Stimulated activated CD4-positive, alpha-beta T cell treated with anti-CD3 and anti-CD28 coated beads, Interleukin-4, amount 100 ng/mL, for 48 hours (primary cell): Measurements from ENCODE around the gene CCDC138.

Source experiments
- DNase-seq, 2 donors: peaks; one replicate each; pipeline ENCODE4 v3.0.0-alpha.2; 2020; ENCODE audit warnings: low read depth in 2 of 2

CCDC138 gene

DNA sequence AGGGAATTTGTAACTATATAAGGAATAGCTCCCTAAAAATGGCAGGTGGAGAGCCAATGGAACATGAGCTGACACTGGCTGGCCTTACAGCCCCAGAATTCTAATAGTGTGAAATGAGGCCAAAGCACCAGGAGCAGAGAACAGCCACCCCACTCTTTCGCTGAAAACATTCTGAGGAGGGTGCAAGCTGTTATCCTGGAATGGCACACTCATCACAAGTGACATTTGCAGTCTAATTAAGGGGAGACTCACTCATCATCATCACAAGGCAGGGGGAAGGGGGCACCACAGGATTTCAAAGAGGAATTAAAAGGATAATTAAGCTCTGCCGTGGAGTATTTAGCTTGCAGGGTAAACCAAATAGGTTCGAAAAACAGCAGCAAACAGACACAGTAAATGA lies 108.2 kb downstream of the CCDC138 start:
- no peak for DNase-seq

DNA sequence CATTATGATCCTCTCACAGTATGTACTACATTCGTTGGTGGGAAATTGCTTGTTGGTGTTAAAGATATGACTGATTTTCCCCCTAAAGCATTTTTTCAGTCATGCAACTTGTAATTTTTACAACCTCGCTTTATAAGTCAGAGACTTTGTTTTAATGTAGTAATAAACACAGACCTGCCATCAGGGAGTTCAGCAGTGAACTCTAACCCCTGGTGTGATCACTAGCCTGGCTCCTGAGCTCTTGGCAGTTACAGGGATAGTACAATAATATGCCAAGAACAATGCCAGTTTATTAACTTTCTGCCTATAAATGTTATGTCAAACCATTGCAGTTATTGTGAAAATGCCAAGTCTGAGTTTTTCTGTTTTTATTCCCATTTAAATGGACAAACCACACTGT lies 108.6 kb downstream of the CCDC138 start:
- no peak for DNase-seq

DNA sequence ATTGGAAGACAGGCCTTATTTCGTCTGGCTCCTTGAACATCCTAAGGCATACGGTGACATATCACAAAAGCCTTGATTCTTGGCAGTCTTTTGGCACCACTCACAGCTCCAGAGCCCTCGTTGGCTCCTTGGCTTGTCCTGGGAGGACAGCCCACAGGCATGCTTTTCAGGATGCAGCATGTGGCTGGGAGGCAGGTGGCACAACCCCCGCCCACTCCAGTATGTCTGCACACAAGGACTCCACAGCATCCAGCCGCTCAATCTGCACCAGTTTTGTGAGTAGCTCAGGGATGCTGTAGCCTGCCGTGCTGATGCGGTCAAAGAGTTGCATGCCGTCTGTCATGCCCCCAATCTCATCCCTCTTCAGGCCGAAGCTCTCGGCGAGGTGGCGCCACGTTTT lies 110.2 kb downstream of the CCDC138 start:
- no peak for DNase-seq

DNA sequence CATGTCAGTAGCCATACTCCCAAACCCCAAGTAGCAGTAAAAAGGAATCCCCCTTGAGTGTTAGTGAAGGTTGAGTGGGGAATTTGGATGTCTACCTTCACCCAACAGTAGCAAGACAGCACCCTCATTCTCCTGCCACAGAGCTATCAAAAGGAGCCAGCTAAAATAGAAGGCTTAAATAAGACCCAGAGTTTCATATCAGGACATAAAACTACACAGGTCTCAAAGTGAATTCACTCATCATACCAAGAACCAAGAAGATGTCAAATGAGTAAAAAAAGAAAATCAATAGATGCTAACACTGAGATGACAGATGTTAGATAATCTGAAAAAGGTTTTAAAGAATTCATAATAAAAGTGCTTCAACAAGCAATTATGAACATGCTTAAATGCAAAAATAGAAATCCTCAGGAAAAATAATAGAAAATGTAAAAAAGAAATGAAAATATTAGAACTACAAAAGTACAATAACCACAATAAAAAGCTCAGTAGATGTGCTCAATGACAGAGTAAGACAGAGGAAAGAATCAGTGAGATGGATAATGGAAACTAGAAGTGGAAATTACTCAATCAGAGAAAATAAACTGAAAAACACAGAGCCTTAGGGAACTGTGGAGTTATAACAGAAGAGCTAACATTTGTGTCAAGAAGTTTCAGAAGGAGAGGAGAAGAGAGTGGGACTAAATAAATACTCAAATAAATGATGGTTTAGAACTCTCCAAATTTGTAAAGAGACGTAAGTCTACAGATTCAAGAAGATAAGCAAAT lies 111.9 kb downstream of the CCDC138 start:
- DNase-seq, result no peak

DNA sequence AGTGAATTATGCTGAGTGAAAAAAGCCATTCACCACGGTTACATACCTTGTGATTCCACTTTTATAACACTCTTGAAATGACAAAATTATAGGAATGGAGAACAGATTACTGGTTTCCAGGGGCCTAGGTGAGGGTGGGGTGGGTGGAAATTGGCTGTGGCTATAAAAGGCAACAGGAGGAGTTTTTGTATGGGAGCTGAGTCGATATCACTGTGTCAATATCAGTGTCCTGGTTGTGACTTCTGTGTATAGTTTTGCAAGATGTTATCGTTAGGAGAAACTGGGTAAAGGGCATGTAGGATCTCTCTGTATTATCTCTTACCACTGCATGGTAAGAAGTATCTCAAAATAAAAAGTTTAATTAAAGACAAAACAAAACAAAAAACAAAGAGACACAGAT lies 118.1 kb downstream of the CCDC138 start:
- DNase-seq, result no peak

DNA sequence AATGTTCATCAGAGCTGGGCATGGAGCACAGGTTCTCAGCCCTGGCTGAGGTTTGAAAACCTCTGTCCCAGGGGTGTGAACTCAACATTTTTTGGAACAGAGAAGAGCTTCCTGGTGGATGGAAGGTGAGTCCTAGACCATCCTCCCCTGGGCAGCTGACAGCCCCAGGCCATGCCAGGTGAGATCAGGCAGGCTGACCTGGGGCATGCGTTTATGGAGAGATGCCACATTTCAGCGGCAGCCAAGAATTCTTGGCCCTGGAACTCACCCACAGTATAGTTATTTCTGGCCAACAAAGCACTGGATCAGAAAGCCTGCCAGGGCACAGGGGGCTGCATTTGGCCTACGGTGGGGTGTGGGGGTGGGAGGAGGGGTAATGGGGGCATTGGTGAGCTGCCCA lies 118.6 kb downstream of the CCDC138 start:
- DNase-seq, result no peak

DNA sequence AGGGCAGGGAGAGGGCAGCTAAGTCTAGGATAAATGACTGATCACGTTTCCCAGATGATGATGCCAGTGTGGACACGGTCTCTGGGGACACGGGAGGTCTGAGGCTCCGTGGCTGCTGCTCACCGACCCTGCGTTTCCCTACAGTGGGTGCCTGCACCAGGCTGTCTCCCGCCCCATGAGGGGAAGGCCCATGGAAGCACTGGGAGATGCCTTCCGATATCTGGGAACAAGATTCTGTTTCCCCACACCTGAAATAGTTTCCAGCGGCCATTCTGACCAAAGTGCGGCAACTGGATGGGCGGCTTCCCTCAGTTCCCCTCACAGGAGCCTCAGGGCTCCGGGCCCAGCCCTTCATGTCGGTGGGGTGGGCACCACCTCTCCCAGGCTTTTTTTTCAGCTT lies 119.3 kb downstream of the CCDC138 start:
- no peak for DNase-seq

DNA sequence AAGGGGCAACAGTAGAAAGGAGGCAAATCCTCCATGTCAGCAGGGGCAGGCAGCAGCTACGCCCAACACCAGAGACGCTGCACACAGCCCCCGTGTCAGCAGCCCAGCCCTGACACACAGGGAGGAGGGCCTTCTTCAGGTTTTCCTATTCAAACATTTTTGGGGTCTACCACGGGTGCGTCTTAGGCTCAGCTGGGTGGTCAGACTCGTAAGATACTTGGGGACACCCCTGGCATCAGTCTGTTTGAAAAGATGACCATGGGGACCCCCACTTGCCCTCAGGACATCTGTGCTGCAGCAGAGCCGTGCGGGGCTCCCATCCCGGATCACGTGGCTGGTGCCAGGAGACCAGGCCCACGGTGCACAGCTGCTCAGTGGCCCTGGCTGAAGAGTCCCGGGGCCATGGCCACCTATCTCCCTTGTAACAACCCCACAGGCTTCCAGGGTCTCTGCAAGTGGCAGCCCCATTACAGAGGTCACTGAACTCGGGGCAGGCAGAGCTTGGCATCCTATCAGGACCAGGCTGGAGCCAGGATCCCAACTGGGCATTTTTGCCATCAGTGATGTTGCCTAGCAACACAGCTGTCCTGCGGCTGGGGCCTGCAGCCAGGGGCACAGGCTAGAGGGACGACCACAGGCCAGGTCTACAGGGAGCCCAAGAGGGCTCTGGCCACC lies 120.0 kb downstream of the CCDC138 start:
- no peak for DNase-seq

DNA sequence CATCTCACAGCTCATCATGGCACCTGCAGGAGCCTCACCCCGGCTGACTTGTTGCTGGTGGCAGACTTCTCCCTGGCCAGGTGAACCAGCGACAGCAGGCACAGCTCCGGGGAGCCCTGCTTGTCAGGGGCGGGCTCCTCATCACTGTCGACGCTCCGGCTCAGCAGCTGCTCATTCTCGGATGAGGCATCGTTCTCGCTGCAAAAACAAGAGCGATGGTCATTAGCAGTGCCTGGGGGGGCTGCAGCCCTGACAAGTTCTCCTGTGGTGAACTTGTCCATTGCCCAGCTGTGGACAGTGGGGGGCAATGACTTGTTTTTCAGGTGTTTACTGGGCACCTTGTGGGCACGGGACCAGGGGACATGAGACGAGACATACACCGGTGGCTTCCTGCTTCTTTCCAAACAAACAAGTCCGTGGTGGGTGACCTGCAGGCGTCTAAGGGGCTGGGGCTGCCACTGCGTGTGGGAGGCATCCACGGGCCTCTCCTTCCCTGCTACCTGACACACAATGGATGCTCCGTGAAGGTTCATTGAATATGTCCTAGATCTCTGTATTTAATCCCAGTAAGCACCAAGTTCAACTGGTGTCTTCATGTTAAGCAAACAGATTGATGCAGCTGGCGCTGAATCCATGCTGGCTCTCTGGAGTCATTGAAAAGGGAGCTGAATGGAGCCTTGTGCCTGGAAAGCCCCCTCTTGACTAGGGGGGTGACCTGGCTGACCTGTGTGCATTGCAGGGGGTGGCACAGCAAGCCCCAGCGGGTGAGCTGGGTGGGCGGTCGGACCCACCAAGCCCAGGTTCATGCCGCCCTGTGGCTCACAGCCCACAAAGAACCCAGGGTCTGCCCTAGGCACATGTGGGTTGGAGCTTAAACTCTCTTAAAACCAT lies 121.5 kb downstream of the CCDC138 start:
- no peak for DNase-seq

DNA sequence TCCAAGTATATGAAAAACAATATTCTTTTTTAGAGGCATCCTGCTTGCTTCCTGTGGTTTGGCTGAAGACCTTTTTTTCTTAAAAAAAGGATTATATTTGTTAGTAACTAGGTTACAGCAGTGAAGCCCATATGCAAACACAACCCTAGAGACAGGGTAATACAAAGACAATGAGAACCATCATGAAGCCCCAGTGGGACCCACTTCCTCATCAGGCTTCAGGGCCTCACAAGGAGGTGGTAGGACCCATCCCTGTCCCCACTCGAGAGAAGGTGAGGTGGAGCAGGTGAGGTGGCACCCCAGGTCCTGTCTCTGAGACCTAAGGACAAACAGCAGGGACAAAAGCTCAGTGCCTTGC lies 122.1 kb downstream of the CCDC138 start:
- no peak for DNase-seq

DNA sequence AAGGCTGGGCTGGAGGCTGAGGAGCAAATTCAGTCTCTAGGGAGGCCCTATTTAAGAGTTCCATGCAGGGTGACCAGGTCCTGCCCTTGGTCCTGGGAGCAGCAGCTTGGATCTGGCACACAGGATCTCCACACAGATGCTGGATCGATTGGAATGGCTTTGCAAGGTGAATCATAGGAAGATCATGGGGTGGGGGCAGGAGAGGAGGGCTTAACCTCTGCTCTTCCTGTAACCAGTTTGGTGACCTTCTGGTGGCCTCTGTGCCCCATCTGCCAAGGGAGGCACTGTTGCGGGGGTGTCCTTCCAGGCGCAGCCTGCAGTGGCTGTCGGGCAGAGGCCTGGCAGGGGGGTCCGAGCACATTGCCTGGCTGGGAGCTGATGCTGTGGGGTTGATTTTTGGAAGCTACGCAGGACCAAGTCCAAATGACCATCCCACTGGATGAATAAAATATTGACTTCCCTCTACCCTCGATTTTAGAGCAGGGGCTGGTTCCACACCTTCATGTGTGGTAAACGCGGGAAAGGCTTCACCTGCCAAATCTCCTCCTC lies 122.8 kb downstream of the CCDC138 start:
- DNase-seq, result no peak

DNA sequence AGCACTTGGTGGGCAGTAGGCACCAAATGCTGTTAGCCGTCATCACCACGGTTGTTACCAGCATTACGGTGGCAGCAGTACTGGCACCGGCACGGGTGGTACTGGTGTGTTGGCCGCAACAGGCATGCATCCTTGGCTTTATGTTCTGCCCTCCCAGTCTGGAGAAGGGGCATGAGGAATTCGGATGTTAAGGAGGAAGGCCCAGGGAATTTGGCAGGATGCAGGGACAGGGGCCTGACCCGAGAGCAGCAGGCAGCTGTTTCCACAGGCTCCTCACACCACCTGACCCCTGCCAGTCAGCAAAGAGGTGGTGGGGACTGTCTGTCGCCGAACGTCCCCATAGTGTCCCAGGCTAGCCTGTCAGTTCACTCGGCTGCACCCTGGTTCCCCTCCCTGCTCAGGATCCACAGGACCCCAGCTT lies 123.5 kb downstream of the CCDC138 start:
- DNase-seq, result no peak

DNA sequence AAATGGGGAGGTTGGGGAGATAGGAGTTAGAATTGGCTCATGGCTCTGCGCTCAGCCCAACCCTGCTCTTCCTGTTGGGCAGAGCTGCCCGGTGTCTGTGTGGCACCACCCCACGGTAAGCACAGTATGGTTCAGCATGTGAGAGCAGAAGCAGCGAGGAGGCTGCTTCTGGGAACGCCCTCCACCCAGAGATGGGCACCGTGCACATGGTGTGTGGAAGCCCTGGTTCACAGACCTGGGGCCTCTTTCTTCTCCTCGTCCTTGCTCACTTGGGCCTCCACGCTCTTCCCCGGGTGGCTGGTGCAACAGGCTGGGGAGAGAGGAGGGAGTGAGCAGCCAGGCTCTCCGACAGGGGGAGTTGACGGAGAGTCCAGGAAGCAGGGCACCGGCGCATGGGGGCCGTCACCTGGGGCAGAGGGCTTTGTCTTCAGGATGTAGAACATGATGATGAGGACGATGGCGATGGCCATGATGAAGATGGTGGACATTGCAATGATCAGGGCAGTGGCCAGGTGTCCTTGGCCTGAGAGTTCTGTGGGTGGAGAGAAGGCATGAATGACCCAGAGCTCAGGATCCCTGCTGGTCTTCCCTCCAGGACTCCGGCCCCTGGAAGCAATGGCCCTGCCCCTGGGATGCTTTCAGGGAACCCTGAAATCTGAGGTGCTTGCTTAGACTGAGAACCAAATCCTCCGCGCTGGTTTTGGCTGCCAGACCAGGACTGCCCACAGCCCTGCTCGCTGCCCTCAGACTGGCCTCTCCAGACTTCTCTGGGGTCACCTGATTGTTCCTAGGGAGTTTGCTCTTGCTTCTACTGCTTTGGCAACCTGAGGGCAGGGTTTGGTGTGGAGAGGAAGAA lies 124.2 kb downstream of the CCDC138 start:
- DNase-seq, result no peak

DNA sequence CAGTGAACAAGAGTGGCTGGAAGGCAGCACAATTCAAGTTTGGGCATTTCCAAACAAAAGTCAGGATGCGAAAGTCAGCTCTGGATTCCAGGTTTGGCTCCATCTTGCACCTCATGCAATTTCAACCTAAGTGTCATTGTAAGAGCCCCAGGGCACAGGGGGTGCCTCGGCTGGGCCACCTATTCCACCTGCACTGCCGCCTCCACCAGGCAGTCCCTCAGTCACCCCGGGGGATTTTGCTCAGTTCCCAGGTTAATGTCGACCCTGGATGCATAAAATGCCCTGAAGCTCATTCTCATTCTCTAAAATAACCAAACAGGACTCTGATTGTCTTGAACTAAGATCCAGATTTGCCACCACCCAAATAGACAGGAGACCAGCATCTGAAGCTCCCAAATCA lies 124.8 kb downstream of the CCDC138 start:
- no peak for DNase-seq

DNA sequence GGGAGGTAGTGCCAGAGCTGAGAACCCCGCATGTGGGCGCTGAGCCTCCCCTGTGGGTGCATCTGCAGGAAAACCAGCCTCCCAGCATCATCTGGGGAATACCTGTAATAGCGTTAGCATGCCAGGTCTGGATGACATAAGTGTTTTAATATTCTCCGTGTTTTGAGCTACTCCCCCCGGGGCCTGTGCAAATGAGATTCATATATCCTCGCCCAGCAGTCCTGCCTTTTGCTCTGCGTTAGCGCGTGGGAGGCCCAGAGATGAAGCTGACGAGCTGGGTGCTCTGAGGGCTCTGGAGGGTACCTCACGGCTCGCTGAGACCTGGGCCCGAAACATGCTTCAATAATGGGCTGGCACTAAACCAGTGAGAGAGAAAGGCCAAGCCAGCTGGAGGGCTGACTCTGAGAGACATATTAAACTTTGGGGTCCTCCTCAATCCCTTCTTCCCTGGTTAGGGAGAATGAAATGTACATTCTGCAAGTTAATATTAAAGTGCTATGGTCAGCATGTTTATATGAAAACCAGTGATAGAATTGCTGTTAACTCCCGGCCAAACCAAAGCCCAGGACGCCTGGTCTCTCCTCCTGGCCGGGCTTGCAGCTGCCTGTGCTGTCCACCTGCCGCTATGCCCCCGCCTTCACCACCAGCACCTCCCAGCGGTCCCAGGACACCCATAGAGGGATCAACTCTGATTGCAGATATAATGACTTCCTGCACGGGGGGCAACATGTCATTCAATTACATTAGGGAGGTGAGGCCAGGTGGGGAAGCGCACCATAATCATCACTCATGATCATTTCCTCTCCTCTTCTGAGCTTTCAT lies 125.4 kb downstream of the CCDC138 start:
- DNase-seq, result no peak

DNA sequence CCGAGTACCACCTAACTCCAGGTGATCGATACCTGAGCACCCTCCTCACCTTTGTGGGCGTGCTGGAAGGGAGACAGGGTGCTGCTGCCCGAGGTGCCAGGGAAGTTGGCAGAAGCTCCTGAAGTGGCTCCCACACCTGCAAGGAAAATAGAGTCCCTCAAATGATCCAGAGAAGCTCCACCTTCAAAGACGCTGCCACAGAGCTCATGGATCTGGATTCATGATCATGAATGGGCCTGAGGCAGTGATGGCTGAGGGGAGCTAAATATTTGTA lies 126.0 kb downstream of the CCDC138 start:
- DNase-seq, result no peak

DNA sequence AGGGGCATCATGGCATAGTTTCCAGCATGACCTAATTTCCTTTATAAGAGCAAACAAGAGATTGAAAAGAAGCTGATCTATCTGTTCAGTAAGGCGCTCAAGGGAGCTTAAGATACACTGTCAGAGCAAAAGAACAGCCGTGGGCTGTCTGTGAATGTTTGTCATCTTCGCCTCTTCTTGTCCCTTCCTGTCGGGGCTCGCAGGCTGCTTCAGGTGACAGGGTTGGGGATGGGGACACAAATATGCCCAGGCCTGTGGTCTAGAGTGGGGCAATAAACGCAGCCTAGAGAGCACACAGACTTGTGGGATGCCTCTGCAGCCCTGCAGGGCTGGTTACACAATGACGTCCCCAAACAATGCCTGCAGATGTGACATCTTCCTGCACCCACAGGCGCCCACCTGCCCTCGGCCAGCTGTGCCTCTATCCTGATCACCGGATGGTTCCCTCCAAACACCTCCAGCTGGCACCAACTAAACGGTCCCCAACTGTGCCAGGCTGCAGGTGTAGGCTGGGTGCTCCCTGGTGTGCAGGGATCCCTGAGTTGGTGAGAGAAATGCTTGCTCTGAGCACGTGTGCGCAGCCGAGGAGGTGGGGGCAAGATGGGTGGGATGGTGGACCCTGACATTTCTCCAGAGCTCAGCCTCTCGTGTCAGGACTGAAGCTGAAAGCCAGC lies 129.7 kb downstream of the CCDC138 start:
- DNase-seq, result no peak

DNA sequence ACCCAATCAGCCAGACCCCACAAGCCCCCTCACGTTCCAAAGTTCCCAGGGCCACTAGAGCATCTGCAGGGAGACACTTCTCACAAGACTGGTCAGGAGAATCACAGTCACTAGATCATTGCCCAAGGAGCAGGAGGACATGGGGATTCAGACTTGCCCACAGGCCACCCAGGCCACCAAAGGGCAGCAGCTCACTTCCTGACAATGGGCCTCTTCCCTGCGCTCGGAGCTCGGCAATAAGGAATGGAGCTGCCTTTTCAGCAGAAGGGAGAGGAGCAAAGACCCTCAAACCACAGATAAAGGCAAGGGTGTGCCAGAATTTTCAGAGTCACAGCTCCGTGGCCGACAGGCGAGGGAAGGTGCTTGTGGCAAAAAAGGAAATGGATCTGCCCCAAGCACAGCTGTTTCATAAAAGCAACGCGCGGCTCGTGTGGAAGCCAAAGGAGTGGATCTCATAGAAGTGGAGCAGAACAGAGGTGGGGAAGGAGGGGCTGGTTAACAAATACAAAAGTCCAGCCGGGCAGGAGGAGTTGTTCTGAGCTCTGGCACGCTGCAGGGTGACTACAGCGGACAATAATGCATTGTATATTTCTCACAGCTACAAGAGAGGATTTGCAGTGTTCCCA lies 130.3 kb downstream of the CCDC138 start:
- DNase-seq, result no peak

DNA sequence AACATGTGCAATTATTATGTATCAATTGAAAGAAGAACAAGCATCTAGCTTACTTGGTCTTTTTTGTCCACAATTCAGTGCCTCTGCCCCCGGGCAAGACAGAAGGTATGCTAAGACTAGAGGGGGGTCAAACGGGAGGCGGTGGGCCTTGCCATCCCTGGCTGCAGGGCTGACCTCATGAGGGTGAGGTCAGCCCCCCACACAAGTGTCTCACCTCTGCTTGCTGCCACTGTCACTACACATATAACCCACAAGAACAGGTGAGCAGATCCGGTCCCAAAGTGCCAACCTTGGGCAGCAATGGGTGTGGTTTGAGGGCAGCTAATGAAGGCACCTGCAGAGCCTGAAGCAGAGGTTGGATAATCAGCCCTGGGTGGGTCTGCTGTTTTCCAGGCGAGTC lies 131.0 kb downstream of the CCDC138 start:
- no peak for DNase-seq
